H1 (cell line): Measurements from ENCODE around the gene ARHGAP18. TPM values are rescaled to one million over a fixed set of nuclear protein-coding genes. Genes with fewer than 3 reads are reported as not detected.

ENCODE experiments used
- CTCF ChIA-PET: fragments of 300-600 bp; sonication (Branson Sonifier 250); formaldehyde crosslinking; loops from one replicate; lab custom pipeline; 2021; ENCODE audit not compliant: partially characterized antibody; lab: Charles Lee
- POLR2A ChIA-PET: fragments of 300-600 bp; sonication (Branson Sonifier 250); formaldehyde crosslinking; loops from one replicate; lab custom pipeline; 2021; ENCODE audit warnings: inconsistent platforms; ENCODE audit not compliant: partially characterized antibody; lab: Charles Lee
- DNase-seq, 2 experiments: peaks; one replicate each; pipeline versions ENCODE4 v3.0.0 to v3.0.0-alpha.2; 2010 to 2022; ENCODE audit warnings: low spot score in 2 of 2, low read depth in 1 of 2, mixed read lengths in 1 of 2
- FAIRE-seq: peaks from 2 replicates; lab custom pipeline; 2011; peaks lifted over from hg19 to GRCh38; lab: Jason Lieb, UNC
- H2AFZ ChIP-seq: 2 replicates; pipeline ENCODE4 v1.8.1; 2012; ENCODE audit warnings: low read length, inconsistent platforms
- H2AK5ac ChIP-seq: 2 replicates; pipeline ENCODE4 v1.6.1; 2013; ENCODE audit warnings: low read depth, low read length
- H2BK120ac ChIP-seq: replicated peaks from 2 replicates; pipeline ENCODE3; 2013; ENCODE audit warnings: low read depth, low read length, inconsistent platforms
- H2BK12ac ChIP-seq: 2 replicates; pipeline ENCODE4 v1.6.1; 2013; ENCODE audit warnings: low read depth, low read length
- H2BK15ac ChIP-seq: 2 replicates; pipeline ENCODE4 v1.6.1; 2013; ENCODE audit warnings: low read length
- H2BK20ac ChIP-seq: 2 replicates; pipeline ENCODE4 v1.6.1; 2013; ENCODE audit warnings: low read length
- H2BK5ac ChIP-seq: 2 replicates; pipeline ENCODE4 v1.6.1; 2013; ENCODE audit warnings: low read depth, low read length
- H3K14ac ChIP-seq: 2 replicates; pipeline ENCODE4 v1.6.1; 2013; ENCODE audit warnings: inconsistent platforms; ENCODE audit not compliant: insufficient read length
- H3K18ac ChIP-seq: 2 replicates; pipeline ENCODE4 v1.6.1; 2013; ENCODE audit warnings: low read length; ENCODE audit errors: extremely low read depth
- H3K23ac ChIP-seq: 2 replicates; pipeline ENCODE4 v1.6.1; 2013; ENCODE audit warnings: inconsistent platforms; ENCODE audit not compliant: insufficient read length
- H3K23me2 ChIP-seq: 2 replicates; pipeline ENCODE4 v1.6.1; 2013; ENCODE audit warnings: low read depth, low read length
- H3K27ac ChIP-seq: 2 replicates; pipeline ENCODE4 v1.6.1; 2011; ENCODE audit warnings: low read depth, low read length, inconsistent platforms
- H3K27me3 ChIP-seq, 4 experiments: replicated peaks in 1 of 4; 1 replicate in 1 of 4; 2 replicates in 3 of 4; pipeline versions ENCODE4 v1.6.1 to v1.8.1; 2011 to 2013; ENCODE audit warnings: low read length in 3 of 4, mild to moderate bottlenecking in 3 of 4, inconsistent platforms in 2 of 4, mixed read lengths in 2 of 4, moderate library complexity in 1 of 4; ENCODE audit not compliant: control insufficient read depth in 3 of 4, insufficient read depth in 3 of 4; ENCODE audit errors: extremely low read depth in 1 of 4
- H3K36me3 ChIP-seq, 4 experiments: 2 replicates each; pipeline versions ENCODE4 v1.6.1 to v1.8.1; 2011 to 2013; ENCODE audit warnings: mild to moderate bottlenecking in 4 of 4, low read length in 3 of 4, moderate library complexity in 2 of 4, control low read depth in 1 of 4, inconsistent platforms in 1 of 4; ENCODE audit not compliant: insufficient read depth in 4 of 4, control insufficient read depth in 2 of 4
- H3K4ac ChIP-seq: replicated peaks from 2 replicates; pipeline ENCODE3; 2013; ENCODE audit warnings: low read length, low read depth, mixed read lengths, inconsistent platforms; ENCODE audit not compliant: insufficient read length
- H3K4me1 ChIP-seq, 4 experiments: replicated peaks in 1 of 4; 1 replicate in 1 of 4; 2 replicates in 3 of 4; pipeline versions ENCODE4 v1.6.1 to v1.8.1; 2011 to 2013; ENCODE audit warnings: low read length in 3 of 4, inconsistent platforms in 2 of 4, mixed read lengths in 1 of 4; ENCODE audit not compliant: insufficient read depth in 4 of 4, control insufficient read depth in 3 of 4
- H3K4me2 ChIP-seq, 2 experiments: 2 replicates each; pipeline versions ENCODE4 v1.6.1 to v1.8.1; 2011 to 2013; ENCODE audit warnings: low read depth in 2 of 2, low read length in 2 of 2, control low read depth in 1 of 2, inconsistent platforms in 1 of 2, mild to moderate bottlenecking in 1 of 2; ENCODE audit not compliant: insufficient read depth in 1 of 2
- H3K4me3 ChIP-seq, 4 experiments: fragments of 200-600, 300-600 bp in 1 of 4; sonication (generic), shearing (Covaris generic), sonication (Bioruptor Twin) in 1 of 4; 2 replicates each; pipeline versions ENCODE4 v1.5.1 to v1.8.1; 2011 to 2016; ENCODE audit warnings: low read length in 4 of 4, low read depth in 3 of 4, control low read depth in 2 of 4, inconsistent platforms in 2 of 4, mild to moderate bottlenecking in 2 of 4, mixed read lengths in 1 of 4, moderate library complexity in 1 of 4; ENCODE audit not compliant: insufficient read depth in 2 of 4; ENCODE audit errors: extremely low read depth in 1 of 4
- H3K56ac ChIP-seq: replicated peaks from 2 replicates; pipeline ENCODE3; 2013; ENCODE audit warnings: low read depth, mild to moderate bottlenecking, mixed read lengths, low read length, inconsistent platforms; ENCODE audit not compliant: insufficient read length
- H3K79me1 ChIP-seq: 2 replicates; pipeline ENCODE4 v1.6.1; 2013; ENCODE audit warnings: low read depth, low read length, control low read depth
- H3K79me2 ChIP-seq, 2 experiments: 2 replicates each; pipeline versions ENCODE4 v1.6.1 to v1.8.1; 2012 to 2013; ENCODE audit warnings: low read length in 2 of 2, mild to moderate bottlenecking in 2 of 2, inconsistent platforms in 1 of 2; ENCODE audit not compliant: insufficient read depth in 2 of 2, control insufficient read depth in 1 of 2
- H3K9ac ChIP-seq, 4 experiments: replicated peaks in 1 of 4; 1 replicate in 1 of 4; 2 replicates in 3 of 4; pipeline versions ENCODE4 v1.6.1 to v1.8.1; 2011 to 2013; ENCODE audit warnings: low read depth in 3 of 4, low read length in 3 of 4, control low read depth in 2 of 4, mild to moderate bottlenecking in 2 of 4, moderate library complexity in 2 of 4, inconsistent platforms in 1 of 4; ENCODE audit errors: extremely low read depth in 1 of 4
- H3K9me3 ChIP-seq, 2 experiments: 2 replicates each; pipeline versions ENCODE4 v1.6.1 to v1.8.1; 2012 to 2013; ENCODE audit warnings: mild to moderate bottlenecking in 2 of 2, moderate library complexity in 2 of 2, control low read depth in 1 of 2, inconsistent platforms in 1 of 2, low read depth in 1 of 2, low read length in 1 of 2, mixed read lengths in 1 of 2; ENCODE audit not compliant: insufficient read depth in 2 of 2
- H4K20me1 ChIP-seq, 2 experiments: replicated peaks in 1 of 2; 2 replicates each; pipeline versions ENCODE3 to v1.8.1; 2011 to 2013; ENCODE audit warnings: inconsistent platforms in 2 of 2, low read length in 2 of 2, mild to moderate bottlenecking in 1 of 2; ENCODE audit not compliant: insufficient read depth in 2 of 2, control insufficient read depth in 1 of 2
- H4K5ac ChIP-seq: 2 replicates; pipeline ENCODE4 v1.6.1; 2013; ENCODE audit warnings: low read length, low read depth, mixed read lengths, inconsistent platforms; ENCODE audit not compliant: insufficient read length
- H4K8ac ChIP-seq: 2 replicates; pipeline ENCODE4 v1.8.0; 2013; ENCODE audit warnings: mild to moderate bottlenecking, moderate library complexity, low read length, inconsistent platforms; ENCODE audit not compliant: insufficient read depth; ENCODE audit errors: extremely low read depth
- H4K91ac ChIP-seq: replicated peaks from 2 replicates; pipeline ENCODE3; 2013; ENCODE audit warnings: low read length, mixed read lengths, inconsistent platforms; ENCODE audit not compliant: insufficient read length
- BACH1 ChIP-seq: IDR thresholded peaks from 2 replicates; pipeline ENCODE4 v1.6.1; 2012; ENCODE audit warnings: low read length, improper control_type of control experiment
- CBX5 ChIP-seq: fragments of 300-800, 300-1000 bp; sonication (generic); IDR thresholded peaks from 2 replicates; pipeline ENCODE4 v1.7.1; 2016; ENCODE audit warnings: antibody characterized with exemption, low read length, low read depth
- CTBP2 ChIP-seq: IDR thresholded peaks from 2 replicates; pipeline ENCODE4 v1.7.0; 2011; ENCODE audit warnings: borderline replicate concordance, mild to moderate bottlenecking, moderate library complexity, mixed read lengths, low read length; ENCODE audit not compliant: insufficient read depth, insufficient read length
- FOSL1 ChIP-seq: IDR thresholded peaks from 2 replicates; pipeline ENCODE4 v1.6.1; 2011; ENCODE audit warnings: mild to moderate bottlenecking, low read depth, low read length, moderate library complexity; ENCODE audit not compliant: insufficient read depth
- GABPA ChIP-seq: IDR thresholded peaks from 2 replicates; pipeline ENCODE4 v1.6.1; 2011; ENCODE audit warnings: mild to moderate bottlenecking, low read length, moderate library complexity, borderline replicate concordance; ENCODE audit not compliant: insufficient read depth
- KDM4A ChIP-seq: IDR thresholded peaks from one replicate; pipeline ENCODE4 v1.7.1; 2012; ENCODE audit warnings: low read depth, mild to moderate bottlenecking, moderate library complexity, low read length, inconsistent platforms; ENCODE audit not compliant: severe bottlenecking
- SIX5 ChIP-seq: IDR thresholded peaks from 2 replicates; pipeline ENCODE4 v1.6.1; 2011; ENCODE audit warnings: mild to moderate bottlenecking, low read depth, low read length
- SP2 ChIP-seq: IDR thresholded peaks from 2 replicates; pipeline ENCODE4 v1.6.1; 2012; ENCODE audit warnings: mild to moderate bottlenecking, low read length, inconsistent platforms
- SP4 ChIP-seq: IDR thresholded peaks from 2 replicates; pipeline ENCODE4 v1.6.1; 2012; ENCODE audit warnings: low read length, inconsistent platforms
- TEAD4 ChIP-seq: IDR thresholded peaks from 2 replicates; pipeline ENCODE4 v1.6.1; 2012; ENCODE audit warnings: low read depth, low read length, inconsistent platforms, mixed read lengths
- USF2 ChIP-seq: IDR thresholded peaks from 2 replicates; pipeline ENCODE4 v1.6.1; 2011; ENCODE audit warnings: low read length, improper control_type of control experiment
- WGBS, 2 experiments: shearing (Covaris generic) in 1 of 2; methylation state at CpG; one replicate each; pipeline versions ENCODE4 v1.1.6 to v1.1.7; 2013 to 2015; ENCODE audit warnings: low lambda C conversion rate in 2 of 2, mixed read lengths in 2 of 2, inconsistent platforms in 1 of 2, low coverage in 1 of 2, missing lambda C conversion rate in 1 of 2; ENCODE audit not compliant: insufficient replicate concordance in 2 of 2, insufficient coverage in 1 of 2, insufficient read length in 1 of 2; ENCODE audit errors: extremely low coverage in 1 of 2, missing lambda C conversion rate in 1 of 2; 5-methylcytosine and 5-hydroxymethylcytosine counted together
- polyA plus RNA-seq, 7 experiments: library from polyadenylated mRNA; depleted of rRNA in 3 of 7; stranded (reverse) in 5 of 7; unstranded in 2 of 7; fragments of >200 nt in 5 of 7; fragments of 200-250 nt in 2 of 7; gene quantifications; 1 replicate in 5 of 7; 2 replicates in 1 of 7; 4 replicates in 1 of 7; pipeline versions ENCODE4 v1.2.1 to v1.2.3, GENCODE V29; 2011 to 2013; ENCODE audit warnings: missing spikeins in 2 of 7, mixed read lengths in 2 of 7
- total RNA-seq: library from RNA; stranded (reverse); fragmentation: NEBNext Ultra II Directional; extraction: Animal tissue kit (Norgen Biotek cat#: 25700); gene quantifications from 2 replicates; pipeline ENCODE4 v1.2.1, GENCODE V29; 2021

The ARHGAP18 gene
- total and polyA plus RNA-seq, 2 of the 8 experiments (the other 6 are each of a cell fraction or from before 2014, with no cell fraction given) = 0.83 to 4.5 TPM

GRCh38 chr6:129648819-129649491 is 61.0 kb downstream of the ARHGAP18 start:
- no peak overlapping the region for H3K27ac ChIP-seq
- no peaks in the 10 kb centered on the region for H3K79me1 ChIP-seq
- DNase-seq (no peak), FAIRE-seq (no peak)
- no peak overlapping the region for H3K4ac ChIP-seq
- ChIA-PET CTCF (interaction anchor here (0.6 to 0.8 kb wide), 4 partner anchors 12 to 49 kb away, joined by 3 to 4 read pairs (median 4); no protein-coding TSS in a partner anchor), POLR2A (no interaction called here)
- no peak overlapping the region for H2BK15ac ChIP-seq
- no peak overlapping the region for H4K8ac ChIP-seq
- no peak overlapping the region for H2AK5ac ChIP-seq
- H3K4me2 ChIP-seq = no peak overlapping the region
- no peaks in the 10 kb centered on the region for H3K36me3 ChIP-seq
- H2BK12ac ChIP-seq = no peak overlapping the region
- no peaks in the 10 kb centered on the region for H3K9me3 ChIP-seq
- H3K23me2 ChIP-seq = no peaks in the 10 kb centered on the region
- no peaks in the 10 kb centered on the region for H3K27me3 ChIP-seq
- H3K9ac ChIP-seq = no peak overlapping the region
- H3K14ac ChIP-seq = no peak overlapping the region
- no peak overlapping the region for H3K18ac ChIP-seq
- no peak overlapping the region for H4K5ac ChIP-seq
- H3K23ac ChIP-seq = no peak overlapping the region
- H2BK5ac ChIP-seq = no peak overlapping the region
- H2BK20ac ChIP-seq = no peak overlapping the region
- no peak overlapping the region for H3K56ac ChIP-seq
- no peak overlapping the region for H3K4me3 ChIP-seq
- no peak overlapping the region for H4K91ac ChIP-seq
- H3K79me2 ChIP-seq = no peaks in the 10 kb centered on the region
- no peak overlapping the region for H2AFZ ChIP-seq
- WGBS, 2 experiments = 90% methylated on average over 15 of the region's 15 CpGs; no CpG with 5 or more reads in 1 of the 2 experiments
- peaks cover 0 to 6% (median 0%) of the 10 kb centered on the region in 4 experiments; a peak in 3 of 7 replicates for H3K4me1 ChIP-seq
- H4K20me1 ChIP-seq = no peaks in the 10 kb centered on the region
- no peak overlapping the region for H2BK120ac ChIP-seq
- TF ChIP-seq GABPA (no peak), BACH1 (no peak), CTBP2 (no peak), TEAD4 (no peak), SP4 (no peak), SIX5 (no peak), SP2 (no peak), KDM4A (no peak), USF2 (no peak), FOSL1 (no peak), CBX5 (no peak)
